ENCODE results near the gene ZNF516. TPM values are rescaled to one million over a fixed set of nuclear protein-coding genes. Genes with fewer than 3 reads are reported as not detected.
A peak's percentile ranks its signal among the peaks of the same experiment; 100 is the strongest.

Gene ZNF516
- total and polyA plus RNA-seq, 2 of the 13 experiments (the other 11 are each of a cell fraction or from before 2014, with no cell fraction given), result 16.6 to 18.7 TPM

DNA sequence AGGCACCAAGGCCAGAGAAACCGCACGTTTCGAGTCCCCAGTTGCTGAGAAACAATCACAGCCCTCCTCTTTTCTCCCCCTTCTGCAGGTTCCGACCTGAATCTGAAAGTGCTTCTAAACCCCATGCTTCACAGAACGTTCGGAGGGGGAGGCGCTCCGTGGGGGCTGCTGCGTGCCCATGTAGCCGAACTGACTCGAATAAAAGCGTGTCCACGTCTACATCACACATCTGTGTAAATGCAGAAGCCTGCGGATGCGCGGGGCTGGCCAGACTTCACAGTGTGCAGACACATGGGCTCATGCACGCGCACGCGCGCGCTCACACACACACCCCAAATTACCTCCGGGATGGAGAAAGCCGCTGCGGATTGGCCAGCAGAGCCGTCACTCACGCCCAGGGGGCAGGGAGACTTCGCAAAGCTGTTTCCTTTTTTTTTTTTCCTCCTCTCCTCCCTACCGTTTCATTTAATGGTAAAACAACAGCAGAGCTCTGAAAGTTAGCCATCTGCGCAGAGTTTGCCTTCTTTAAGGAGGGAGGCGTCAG is 2.3 kb downstream of the ZNF516 start (continued):
- TF ChIP-seq, protein P1, sequence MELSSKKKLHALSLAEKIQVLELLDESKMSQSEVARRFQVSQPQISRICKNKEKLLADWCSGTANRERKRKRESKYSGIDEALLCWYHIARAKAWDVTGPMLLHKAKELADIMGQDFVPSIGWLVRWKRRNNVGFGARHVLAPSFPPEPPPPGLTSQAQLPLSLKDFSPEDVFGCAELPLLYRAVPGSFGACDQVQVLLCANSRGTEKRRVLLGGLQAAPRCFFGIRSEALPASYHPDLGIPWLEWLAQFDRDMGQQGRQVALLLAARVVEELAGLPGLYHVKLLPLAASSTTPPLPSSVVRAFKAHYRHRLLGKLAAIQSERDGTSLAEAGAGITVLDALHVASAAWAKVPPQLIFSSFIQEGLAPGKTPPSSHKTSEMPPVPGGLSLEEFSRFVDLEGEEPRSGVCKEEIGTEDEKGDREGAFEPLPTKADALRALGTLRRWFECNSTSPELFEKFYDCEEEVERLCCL (CRISPR knock-in tag; IDR thresholded peaks at IDR 0.05; ENCODE audit: borderline replicate concordance), result no peak
- TF ChIP-seq ZNF335 (CRISPR knock-in tag; IDR thresholded peaks at IDR 0.05), result peak; percentile 28; the same call in 1 of the 2 replicates
- 0 out of 2 replicates have a peak, but pooled peaks have one; percentile 24 for TF ChIP-seq RFX3 (CRISPR knock-in tag; IDR thresholded peaks at IDR 0.05)
- peak; percentile 68; the same call in 1 of the 2 replicates for TF ChIP-seq ETV5 (CRISPR knock-in tag; IDR thresholded peaks at IDR 0.05; ENCODE audit: borderline replicate concordance)
- 0 out of 2 replicates have a peak, but pooled peaks have one; percentile 11 for TF ChIP-seq SNAPC2 (CRISPR knock-in tag; IDR thresholded peaks at IDR 0.05)
- no peak for TF ChIP-seq ZNF75D (CRISPR knock-in tag; IDR thresholded peaks at IDR 0.05; ENCODE audit: borderline replicate concordance)
- no peak for TF ChIP-seq ZNF878 (CRISPR knock-in tag; IDR thresholded peaks at IDR 0.05)
- TF ChIP-seq, protein P2, sequence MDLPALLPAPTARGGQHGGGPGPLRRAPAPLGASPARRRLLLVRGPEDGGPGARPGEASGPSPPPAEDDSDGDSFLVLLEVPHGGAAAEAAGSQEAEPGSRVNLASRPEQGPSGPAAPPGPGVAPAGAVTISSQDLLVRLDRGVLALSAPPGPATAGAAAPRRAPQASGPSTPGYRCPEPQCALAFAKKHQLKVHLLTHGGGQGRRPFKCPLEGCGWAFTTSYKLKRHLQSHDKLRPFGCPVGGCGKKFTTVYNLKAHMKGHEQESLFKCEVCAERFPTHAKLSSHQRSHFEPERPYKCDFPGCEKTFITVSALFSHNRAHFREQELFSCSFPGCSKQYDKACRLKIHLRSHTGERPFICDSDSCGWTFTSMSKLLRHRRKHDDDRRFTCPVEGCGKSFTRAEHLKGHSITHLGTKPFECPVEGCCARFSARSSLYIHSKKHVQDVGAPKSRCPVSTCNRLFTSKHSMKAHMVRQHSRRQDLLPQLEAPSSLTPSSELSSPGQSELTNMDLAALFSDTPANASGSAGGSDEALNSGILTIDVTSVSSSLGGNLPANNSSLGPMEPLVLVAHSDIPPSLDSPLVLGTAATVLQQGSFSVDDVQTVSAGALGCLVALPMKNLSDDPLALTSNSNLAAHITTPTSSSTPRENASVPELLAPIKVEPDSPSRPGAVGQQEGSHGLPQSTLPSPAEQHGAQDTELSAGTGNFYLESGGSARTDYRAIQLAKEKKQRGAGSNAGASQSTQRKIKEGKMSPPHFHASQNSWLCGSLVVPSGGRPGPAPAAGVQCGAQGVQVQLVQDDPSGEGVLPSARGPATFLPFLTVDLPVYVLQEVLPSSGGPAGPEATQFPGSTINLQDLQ (CRISPR knock-in tag; IDR thresholded peaks at IDR 0.05), result no peak
- TF ChIP-seq POLR2AphosphoS5 (IDR thresholded peaks at IDR 0.05; ENCODE audit: low read depth, low read length), result peak; percentile 73
- no peak for TF ChIP-seq HMG20A (CRISPR knock-in tag; IDR thresholded peaks at IDR 0.05; ENCODE audit: borderline replicate concordance)
- TF ChIP-seq, protein P3, sequence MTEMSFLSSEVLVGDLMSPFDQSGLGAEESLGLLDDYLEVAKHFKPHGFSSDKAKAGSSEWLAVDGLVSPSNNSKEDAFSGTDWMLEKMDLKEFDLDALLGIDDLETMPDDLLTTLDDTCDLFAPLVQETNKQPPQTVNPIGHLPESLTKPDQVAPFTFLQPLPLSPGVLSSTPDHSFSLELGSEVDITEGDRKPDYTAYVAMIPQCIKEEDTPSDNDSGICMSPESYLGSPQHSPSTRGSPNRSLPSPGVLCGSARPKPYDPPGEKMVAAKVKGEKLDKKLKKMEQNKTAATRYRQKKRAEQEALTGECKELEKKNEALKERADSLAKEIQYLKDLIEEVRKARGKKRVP (CRISPR knock-in tag; IDR thresholded peaks at IDR 0.05), result no peak
- no peak for TF ChIP-seq MED8 (CRISPR knock-in tag; IDR thresholded peaks at IDR 0.05; ENCODE audit: insufficient replicate concordance)
- TF ChIP-seq HDAC1 (CRISPR knock-in tag; IDR thresholded peaks at IDR 0.05), result peak; percentile 54; the same call in 1 of the 2 replicates
- no peak for TF ChIP-seq SSRP1 (CRISPR knock-in tag; IDR thresholded peaks at IDR 0.05)
- TF ChIP-seq MIER2 (CRISPR knock-in tag; IDR thresholded peaks at IDR 0.05), result no peak
- no peak for TF ChIP-seq ZNF703 (CRISPR knock-in tag; IDR thresholded peaks at IDR 0.05; ENCODE audit: borderline replicate concordance)
- TF ChIP-seq, protein P4, sequence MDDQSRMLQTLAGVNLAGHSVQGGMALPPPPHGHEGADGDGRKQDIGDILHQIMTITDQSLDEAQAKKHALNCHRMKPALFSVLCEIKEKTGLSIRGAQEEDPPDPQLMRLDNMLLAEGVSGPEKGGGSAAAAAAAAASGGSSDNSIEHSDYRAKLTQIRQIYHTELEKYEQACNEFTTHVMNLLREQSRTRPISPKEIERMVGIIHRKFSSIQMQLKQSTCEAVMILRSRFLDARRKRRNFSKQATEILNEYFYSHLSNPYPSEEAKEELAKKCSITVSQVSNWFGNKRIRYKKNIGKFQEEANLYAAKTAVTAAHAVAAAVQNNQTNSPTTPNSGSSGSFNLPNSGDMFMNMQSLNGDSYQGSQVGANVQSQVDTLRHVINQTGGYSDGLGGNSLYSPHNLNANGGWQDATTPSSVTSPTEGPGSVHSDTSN (CRISPR knock-in tag; IDR thresholded peaks at IDR 0.05; ENCODE audit: borderline replicate concordance), result peak; percentile 46; the same call in 1 of the 2 replicates
- TF ChIP-seq BCL6 (CRISPR knock-in tag; IDR thresholded peaks at IDR 0.05), result peak; percentile 34; the same call in 1 of the 2 replicates
- TF ChIP-seq ZNF296 (CRISPR knock-in tag; conservative IDR thresholded peaks at IDR 0.05), result no peak
- TF ChIP-seq ZBTB3 (CRISPR knock-in tag; IDR thresholded peaks at IDR 0.05; ENCODE audit: borderline replicate concordance, low read depth), result no peak
- TF ChIP-seq SAP130 (CRISPR knock-in tag; IDR thresholded peaks at IDR 0.05; ENCODE audit: low read depth), result peak; percentile 64
- TF ChIP-seq, protein P5, sequence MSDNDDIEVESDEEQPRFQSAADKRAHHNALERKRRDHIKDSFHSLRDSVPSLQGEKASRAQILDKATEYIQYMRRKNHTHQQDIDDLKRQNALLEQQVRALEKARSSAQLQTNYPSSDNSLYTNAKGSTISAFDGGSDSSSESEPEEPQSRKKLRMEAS (IDR thresholded peaks at IDR 0.05), result peak; percentile 89
- TF ChIP-seq NFE2L1 (CRISPR knock-in tag; IDR thresholded peaks at IDR 0.05; ENCODE audit: borderline replicate concordance), result no peak
- no peak for TF ChIP-seq SCMH1 (CRISPR knock-in tag; IDR thresholded peaks at IDR 0.05; ENCODE audit: borderline replicate concordance)
- TF ChIP-seq NFRKB (IDR thresholded peaks at IDR 0.05), result no peak
- TF ChIP-seq GZF1 (CRISPR knock-in tag; IDR thresholded peaks at IDR 0.05), result 0 out of 2 replicates have a peak, but pooled peaks have one; percentile 20
